Measurements from ENCODE around the gene MAS1L. TPM values are rescaled to one million over a fixed set of nuclear protein-coding genes. Genes with fewer than 3 reads are reported as not detected.

The MAS1L gene, protein sequence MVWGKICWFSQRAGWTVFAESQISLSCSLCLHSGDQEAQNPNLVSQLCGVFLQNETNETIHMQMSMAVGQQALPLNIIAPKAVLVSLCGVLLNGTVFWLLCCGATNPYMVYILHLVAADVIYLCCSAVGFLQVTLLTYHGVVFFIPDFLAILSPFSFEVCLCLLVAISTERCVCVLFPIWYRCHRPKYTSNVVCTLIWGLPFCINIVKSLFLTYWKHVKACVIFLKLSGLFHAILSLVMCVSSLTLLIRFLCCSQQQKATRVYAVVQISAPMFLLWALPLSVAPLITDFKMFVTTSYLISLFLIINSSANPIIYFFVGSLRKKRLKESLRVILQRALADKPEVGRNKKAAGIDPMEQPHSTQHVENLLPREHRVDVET
- total RNA-seq (not detected), polyA plus RNA-seq (not detected), total RNA-seq (0 reads per million in 6 experiments)

DNA sequence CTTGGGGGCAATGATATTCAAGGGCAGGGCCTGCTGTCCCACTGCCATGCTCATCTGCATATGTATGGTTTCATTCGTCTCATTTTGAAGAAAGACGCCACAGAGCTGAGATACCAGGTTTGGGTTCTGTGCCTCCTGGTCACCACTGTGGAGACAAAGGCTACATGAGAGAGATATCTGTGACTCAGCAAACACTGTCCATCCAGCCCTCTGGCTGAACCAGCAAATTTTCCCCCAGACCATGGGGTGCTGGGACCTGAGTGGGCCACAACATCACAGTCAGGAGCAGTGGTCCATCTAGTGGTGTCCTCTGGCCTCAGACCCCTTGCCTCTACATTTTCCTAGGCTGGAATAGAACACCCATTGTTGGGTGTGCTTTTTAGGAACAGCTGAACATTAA lies at the start of gene MAS1L:
Gene MAS1L, minus strand, starts transcription at position 297 of the 400 bp plus-strand sequence. Its CDS starts 54 bp downstream, at position 243.
- Mint-ChIP-seq H3K27me3 (peaks cover 11 to 30% (median 16%) of the 10 kb centered on the region in 5 donors), H3K9me3 (peaks cover 0 to under 1% (median 0%) of the 10 kb centered on the region in 9 donors), H3K4me3 (no peak within 1 kb of the TSS), H3K27ac (no peak within 1 kb of the TSS), H3K36me3 (peaks cover 0 to 2% (median 0%) of the 10 kb centered on the region in 3 donors), H3K4me1 (peaks cover 0 to 2% (median 0%) of the 10 kb centered on the region in 4 donors)
- DNase-seq (no peak), ATAC-seq (no peak)
- POLR2A ChIA-PET = no interaction called here

DNA sequence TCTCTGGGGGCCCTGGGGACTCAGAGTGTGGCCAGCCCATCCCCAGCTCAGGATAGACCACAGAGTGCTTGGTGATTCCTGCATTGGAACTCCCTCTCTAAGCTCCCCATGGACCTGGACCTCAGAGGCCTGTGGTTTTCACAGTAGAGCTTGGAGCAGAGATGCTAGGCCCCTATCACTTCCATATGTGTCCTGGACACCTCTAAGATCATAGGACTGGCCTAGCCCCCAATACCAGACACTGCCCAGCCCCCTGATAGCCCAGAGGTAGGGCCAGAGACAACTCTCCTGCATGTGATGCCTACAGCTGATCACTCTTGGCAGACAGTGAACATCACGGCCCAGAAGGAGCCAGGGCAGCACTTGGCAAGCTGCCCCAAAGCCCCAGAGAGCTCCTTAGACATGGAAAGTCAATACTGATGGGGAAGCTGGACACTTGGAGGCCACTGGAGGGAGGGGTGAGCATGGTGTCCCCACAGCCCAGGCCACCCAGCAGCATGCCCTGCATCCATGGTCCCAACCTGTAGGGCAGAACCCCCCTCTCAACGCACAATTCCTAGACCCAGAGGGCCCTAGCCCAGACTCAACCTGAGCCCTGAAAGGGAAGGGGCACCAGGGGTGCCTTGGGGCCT lies 44.7 kb upstream of the MAS1L start:
- no peak overlapping the region for H3K27ac Mint-ChIP-seq
- H3K36me3 Mint-ChIP-seq = no peaks in the 10 kb centered on the region
- H3K27me3 Mint-ChIP-seq = peaks cover 2 to 11% (median 5%) of the 10 kb centered on the region in 5 donors
- H3K4me1 Mint-ChIP-seq = no peaks in the 10 kb centered on the region
- peaks cover 0 to 3% (median 0%) of the 10 kb centered on the region in 9 donors for H3K9me3 Mint-ChIP-seq
- ATAC-seq (no peak), DNase-seq (no peak)
- no peak overlapping the region for H3K4me3 Mint-ChIP-seq
- POLR2A ChIA-PET = no interaction called here

DNA sequence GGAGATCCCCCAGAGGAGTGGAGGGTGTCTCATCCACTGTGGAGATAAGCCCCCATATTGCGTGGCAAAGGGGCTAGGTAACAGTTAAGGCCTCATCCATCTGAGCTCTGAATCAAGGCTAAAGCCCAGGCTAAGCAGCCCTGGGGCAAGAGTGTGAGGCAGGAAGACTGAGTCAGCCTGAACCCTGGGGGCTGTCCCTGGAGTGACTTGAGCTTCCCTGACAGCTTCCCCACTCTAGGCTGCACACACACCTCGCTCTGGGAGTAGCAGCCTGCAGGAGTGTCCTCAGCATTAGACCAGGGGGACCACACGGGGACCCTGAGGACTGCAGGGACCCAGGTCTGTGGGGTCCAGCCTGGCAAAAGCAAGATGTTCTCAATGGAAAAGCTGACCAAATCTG lies 43.9 kb upstream of the MAS1L start:
- Mint-ChIP-seq H3K4me3 (no peak overlapping the region), H3K27ac (no peak overlapping the region), H3K9me3 (peaks cover 0 to 3% (median 0%) of the 10 kb centered on the region in 9 donors), H3K4me1 (peaks cover 0 to 1% (median 0%) of the 10 kb centered on the region in 4 donors), H3K27me3 (peaks cover 2 to 15% (median 8%) of the 10 kb centered on the region in 5 donors), H3K36me3 (no peaks in the 10 kb centered on the region)
- ATAC-seq (no peak), DNase-seq (no peak)
- POLR2A ChIA-PET = no interaction called here

DNA sequence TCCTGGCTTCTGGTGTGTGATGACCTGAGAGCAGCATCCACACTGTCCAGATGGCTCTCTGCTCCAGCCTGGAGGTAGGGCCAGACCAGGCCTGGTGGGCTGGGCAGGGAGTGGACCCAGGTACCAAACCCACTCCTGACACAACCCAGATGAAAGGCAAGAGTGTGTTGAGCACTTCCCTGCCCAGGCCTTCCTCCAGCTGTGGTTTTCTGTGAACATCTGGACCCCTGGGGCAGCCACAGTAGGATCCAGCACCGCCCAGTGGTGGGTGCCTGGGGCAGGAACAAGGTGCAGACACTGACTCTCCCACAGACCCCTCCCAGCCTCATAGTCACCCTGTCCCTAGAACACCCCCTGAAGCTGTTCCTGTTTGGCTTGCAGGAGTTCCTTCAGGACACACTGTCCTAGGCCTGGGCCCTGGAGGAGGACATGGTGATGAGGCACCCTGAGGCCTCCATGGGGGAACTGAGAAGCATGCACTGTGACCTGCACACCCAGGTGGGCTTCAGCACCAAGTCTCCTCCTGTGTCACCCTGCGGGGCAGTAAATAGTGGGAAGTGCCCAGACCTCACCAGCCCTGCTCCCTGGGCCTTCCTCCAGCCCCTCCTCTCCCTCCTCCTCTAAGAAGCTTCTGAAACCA lies 43.0 kb upstream of the MAS1L start:
- Mint-ChIP-seq H3K27ac (no peak overlapping the region), H3K27me3 (peaks cover 5 to 23% (median 8%) of the 10 kb centered on the region in 5 donors), H3K4me3 (no peak overlapping the region), H3K36me3 (no peaks in the 10 kb centered on the region), H3K4me1 (peaks cover 0 to 1% (median 0%) of the 10 kb centered on the region in 4 donors), H3K9me3 (peaks cover 0 to 3% (median 0%) of the 10 kb centered on the region in 9 donors)
- DNase-seq (no peak), ATAC-seq (no peak)
- POLR2A ChIA-PET = no interaction called here

DNA sequence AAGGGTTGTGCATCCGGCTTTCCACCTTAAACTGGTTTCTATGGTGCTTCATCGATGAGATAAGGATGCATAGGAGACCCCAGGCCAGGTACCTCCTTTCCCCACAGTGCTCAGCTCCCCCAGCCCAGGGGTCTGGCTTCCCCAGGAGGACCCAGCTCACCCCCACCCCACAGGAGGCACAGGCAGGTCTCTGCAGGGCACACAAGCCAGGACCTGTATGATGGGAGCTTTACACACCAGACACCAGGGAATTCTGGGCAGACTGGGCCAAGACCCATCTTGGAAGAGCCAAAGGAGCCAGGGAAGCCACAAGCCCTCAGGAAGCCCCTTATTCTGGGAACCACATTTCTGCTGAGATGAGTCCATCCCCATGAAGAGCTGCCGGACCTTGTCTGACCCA lies 42.2 kb upstream of the MAS1L start:
- Mint-ChIP-seq H3K9me3 (peaks cover 0 to 3% (median 0%) of the 10 kb centered on the region in 9 donors), H3K27ac (no peak overlapping the region), H3K4me1 (peaks cover 0 to 1% (median 0%) of the 10 kb centered on the region in 4 donors), H3K4me3 (no peak overlapping the region), H3K27me3 (peaks cover 9 to 27% (median 10%) of the 10 kb centered on the region in 5 donors), H3K36me3 (no peaks in the 10 kb centered on the region)
- no peak for ATAC-seq
- POLR2A ChIA-PET = no interaction called here
- no peak for DNase-seq

DNA sequence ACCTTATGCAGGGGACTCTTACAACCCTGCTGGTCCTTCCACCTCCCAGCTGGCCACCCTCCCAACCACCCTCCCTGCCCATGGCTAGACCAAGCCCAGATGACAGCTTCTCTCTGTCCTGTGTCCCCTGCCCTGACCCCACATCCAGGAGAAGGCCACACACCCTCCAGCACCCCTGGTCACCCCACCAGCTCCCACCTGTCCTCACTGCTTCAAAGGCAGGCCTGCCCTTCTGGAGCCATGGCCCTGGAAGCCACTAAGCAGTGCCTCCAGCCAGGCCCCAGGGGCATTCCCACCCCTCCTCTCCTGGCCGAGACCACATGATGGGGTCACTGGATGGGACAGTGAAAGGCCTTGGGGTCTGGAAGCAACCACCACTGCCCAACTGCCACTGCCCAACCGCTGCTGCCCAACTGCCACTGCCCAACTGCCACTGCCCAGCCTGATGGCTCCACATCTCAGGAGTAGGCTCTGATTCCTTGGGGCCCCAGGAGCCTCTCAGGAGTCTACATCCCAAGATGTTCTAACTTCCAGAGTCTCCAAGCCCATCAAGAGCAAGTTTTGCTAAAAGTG lies 41.3 kb upstream of the MAS1L start:
- ATAC-seq = no peak
- POLR2A ChIA-PET = no interaction called here
- peaks cover 0 to 3% (median 0%) of the 10 kb centered on the region in 9 donors for H3K9me3 Mint-ChIP-seq
- no peak for DNase-seq
- H3K27me3 Mint-ChIP-seq = peaks cover 11 to 32% (median 15%) of the 10 kb centered on the region in 5 donors
- no peaks in the 10 kb centered on the region for H3K36me3 Mint-ChIP-seq
- no peak overlapping the region for H3K4me3 Mint-ChIP-seq
- peaks cover 0 to 3% (median 0%) of the 10 kb centered on the region in 4 donors for H3K4me1 Mint-ChIP-seq
- no peak overlapping the region for H3K27ac Mint-ChIP-seq

DNA sequence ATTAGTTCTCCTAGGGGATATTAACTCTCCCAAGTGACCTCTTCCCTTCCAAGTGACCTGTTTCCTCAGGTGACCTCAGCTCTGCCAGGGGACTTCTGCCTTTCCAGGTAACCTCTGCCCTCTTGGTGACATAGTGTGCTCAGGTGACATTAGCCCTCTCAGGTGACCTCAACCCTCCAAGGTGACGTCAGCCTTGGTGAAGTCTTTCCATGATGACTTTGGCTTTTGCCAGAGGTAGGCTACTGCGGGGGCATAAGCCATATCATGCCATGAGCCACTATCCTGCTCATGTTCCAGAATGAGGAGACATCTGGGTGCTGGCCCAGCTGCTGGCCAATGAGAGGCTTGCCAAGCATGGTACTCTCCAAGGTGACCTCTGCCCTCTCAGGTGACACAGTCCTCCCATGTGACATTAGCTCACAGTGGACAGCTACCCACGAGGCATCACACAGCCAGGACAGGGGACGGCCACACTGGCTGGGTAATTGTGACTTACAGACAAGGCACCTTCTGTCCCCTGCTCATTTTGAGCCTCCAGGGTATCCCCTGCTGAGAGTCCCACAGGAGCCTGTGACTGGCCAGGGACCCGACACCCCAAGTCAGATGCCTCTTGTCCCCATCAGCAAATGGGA lies 40.7 kb upstream of the MAS1L start:
- H3K27ac Mint-ChIP-seq = no peak overlapping the region
- DNase-seq (no peak), ATAC-seq (no peak)
- H3K4me3 Mint-ChIP-seq = no peak overlapping the region
- POLR2A ChIA-PET = no interaction called here
- H3K36me3 Mint-ChIP-seq = no peaks in the 10 kb centered on the region
- H3K27me3 Mint-ChIP-seq = peaks cover 11 to 34% (median 16%) of the 10 kb centered on the region in 5 donors
- peaks cover 0 to 3% (median 0%) of the 10 kb centered on the region in 4 donors for H3K4me1 Mint-ChIP-seq
- H3K9me3 Mint-ChIP-seq = peaks cover 0 to 3% (median 0%) of the 10 kb centered on the region in 9 donors

DNA sequence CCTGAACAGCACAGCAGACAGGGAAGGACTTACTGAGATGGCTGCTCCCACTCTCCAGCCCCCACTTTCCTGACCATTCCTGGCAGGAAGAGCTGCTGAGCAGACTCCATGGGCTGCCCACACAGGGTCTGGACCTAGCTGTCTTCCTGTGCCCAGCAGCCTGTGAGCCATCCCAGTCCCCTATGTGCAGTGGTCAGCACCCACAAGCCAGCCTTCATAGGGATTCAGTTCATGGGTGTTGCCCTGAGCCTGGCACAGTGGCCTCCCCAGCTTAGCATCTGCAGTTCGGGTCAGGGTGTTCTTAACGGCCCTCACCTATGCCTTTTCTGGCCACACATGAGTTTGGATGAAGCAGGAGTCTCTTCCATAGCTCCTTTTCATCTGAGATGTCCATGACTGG lies 39.8 kb upstream of the MAS1L start:
- Mint-ChIP-seq H3K9me3 (peaks cover 0 to 3% (median 0%) of the 10 kb centered on the region in 9 donors), H3K27ac (no peak overlapping the region), H3K27me3 (peaks cover 11 to 36% (median 17%) of the 10 kb centered on the region in 5 donors), H3K4me3 (no peak overlapping the region), H3K36me3 (no peaks in the 10 kb centered on the region), H3K4me1 (peaks cover 0 to 3% (median 0%) of the 10 kb centered on the region in 4 donors)
- DNase-seq = no peak
- ATAC-seq = no peak
- POLR2A ChIA-PET = no interaction called here

DNA sequence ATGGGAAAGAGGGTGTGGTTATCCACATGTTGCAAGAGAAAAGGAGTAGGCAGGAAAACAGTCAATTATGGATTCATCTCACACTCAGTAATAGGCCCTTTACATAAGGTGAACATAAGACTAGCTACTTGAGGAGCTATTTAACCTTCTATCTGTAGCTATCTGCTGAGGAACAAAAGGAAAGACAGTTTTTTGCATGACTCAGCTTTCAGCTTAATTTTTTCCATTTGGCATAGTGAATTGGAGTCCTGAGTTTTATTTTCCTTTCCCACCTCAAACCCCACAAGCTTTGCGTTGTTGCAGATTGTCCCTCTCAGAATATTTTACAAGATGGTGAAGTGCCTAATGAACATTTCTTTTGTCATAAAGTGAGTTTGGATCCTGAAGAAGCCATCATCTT lies 39.4 kb upstream of the MAS1L start:
- Mint-ChIP-seq H3K27ac (no peak overlapping the region), H3K27me3 (peaks cover 11 to 36% (median 17%) of the 10 kb centered on the region in 5 donors), H3K9me3 (peaks cover 0 to 3% (median 0%) of the 10 kb centered on the region in 9 donors), H3K4me3 (no peak overlapping the region), H3K4me1 (peaks cover 0 to 3% (median 0%) of the 10 kb centered on the region in 4 donors), H3K36me3 (no peaks in the 10 kb centered on the region)
- DNase-seq = no peak
- POLR2A ChIA-PET = no interaction called here
- ATAC-seq = no peak

DNA sequence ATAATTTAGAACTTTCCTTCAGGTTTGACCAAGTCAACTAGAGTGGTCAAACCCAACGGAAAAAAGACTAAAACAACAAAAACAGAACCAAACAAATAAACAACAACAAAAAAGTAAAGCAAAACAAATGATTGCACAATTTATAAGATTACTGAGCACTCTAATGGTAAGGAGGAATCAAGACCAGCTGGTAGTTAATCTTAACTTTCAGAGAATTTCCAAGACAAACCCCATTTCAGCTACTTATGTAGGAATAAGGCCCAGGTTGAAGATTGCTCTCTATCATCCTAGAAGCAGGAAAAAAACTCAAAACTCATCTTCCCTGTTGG lies 37.5 kb upstream of the MAS1L start:
- Mint-ChIP-seq H3K4me1 (peaks cover 0 to 3% (median 0%) of the 10 kb centered on the region in 4 donors), H3K4me3 (no peak overlapping the region), H3K36me3 (no peaks in the 10 kb centered on the region), H3K9me3 (peaks cover 0 to 3% (median 0%) of the 10 kb centered on the region in 9 donors), H3K27me3 (peaks cover 12 to 45% (median 24%) of the 10 kb centered on the region in 5 donors), H3K27ac (no peak overlapping the region)
- POLR2A ChIA-PET = no interaction called here
- ATAC-seq (no peak), DNase-seq (no peak)

DNA sequence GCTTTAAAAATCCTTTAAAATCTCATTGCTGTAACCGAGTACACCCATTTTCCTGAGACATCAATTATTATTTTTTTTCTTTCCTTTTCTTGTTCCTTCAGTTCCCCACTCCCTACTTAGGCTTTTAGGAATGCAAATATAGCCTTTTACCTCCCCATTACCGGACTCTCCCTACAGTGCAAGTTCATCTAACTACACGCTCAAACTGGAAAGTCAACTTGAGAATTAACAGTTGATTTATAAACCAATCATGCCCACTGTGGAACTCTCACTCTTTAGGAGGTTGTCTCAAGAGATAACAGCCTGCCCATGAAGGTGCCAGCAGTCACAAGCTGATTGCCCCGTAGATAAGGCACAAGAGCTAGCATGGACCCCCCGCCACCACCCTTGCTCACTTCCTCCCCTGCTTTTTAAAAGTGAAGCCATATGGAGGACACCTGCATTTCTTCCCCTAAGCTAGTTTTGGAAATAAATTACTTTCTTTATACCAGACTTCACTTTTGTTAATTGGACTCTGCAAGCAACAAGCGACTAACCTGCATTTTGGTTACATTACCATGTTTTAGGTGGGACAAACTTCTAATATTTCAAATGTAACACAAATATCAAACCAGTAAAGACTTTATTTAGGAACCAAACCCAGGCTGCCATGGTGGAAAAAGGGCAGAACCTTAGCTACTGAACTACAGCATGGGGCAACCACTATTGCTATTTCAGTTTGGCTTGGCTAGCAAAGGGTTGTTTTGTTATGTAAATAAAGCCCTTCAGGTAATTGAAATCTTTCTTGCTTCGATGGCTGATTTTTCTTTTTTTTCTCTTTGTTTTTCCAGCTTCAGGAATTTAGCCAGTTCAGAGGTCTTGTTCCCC lies 36.9 kb upstream of the MAS1L start:
- no peak for ATAC-seq
- no peaks in the 10 kb centered on the region for H3K36me3 Mint-ChIP-seq
- peaks cover 0 to 3% (median 0%) of the 10 kb centered on the region in 4 donors for H3K4me1 Mint-ChIP-seq
- no peak overlapping the region for H3K4me3 Mint-ChIP-seq
- no peak for DNase-seq
- H3K9me3 Mint-ChIP-seq = peaks cover 0 to 3% (median 0%) of the 10 kb centered on the region in 9 donors
- POLR2A ChIA-PET = no interaction called here
- peaks cover 12 to 45% (median 27%) of the 10 kb centered on the region in 5 donors for H3K27me3 Mint-ChIP-seq
- H3K27ac Mint-ChIP-seq = no peak overlapping the region
